Spleen (tissue), 7 donors: Measurements from ENCODE around the gene RUNDC3A.

Experiments used
- POLR2A ChIP-seq, 3 donors: fragments of 450-650 bp; IDR thresholded peaks; one replicate each; pipeline ENCODE4 v1.5.1; 2017; ENCODE audit warnings: antibody characterized with exemption in 3 of 3, mild to moderate bottlenecking in 1 of 3
- TF ChIP-seq, protein P1 (sequence below), 11 experiments: fragments of 200-600 bp in 7 of 11; fragments of 450-650 bp in 4 of 11; sonication (generic) in 4 of 11; IDR thresholded peaks in 8 of 11; conservative IDR thresholded peaks in 3 of 11; 1 replicate in 7 of 11; 2 replicates in 4 of 11; pipeline versions ENCODE4 v1.4.0 to v1.8.0; 2016 to 2021; ENCODE audit warnings: antibody characterized with exemption in 11 of 11, inconsistent platforms in 4 of 11, mild to moderate bottlenecking in 1 of 11
- donor health status: DM: no; HTN: no; CAD: no; lungs with moderate emphysema.
- donor health status: DM: no; HTN: no; CAD: no.
- donor health status: DM: no; HTN: no; CAD: no.

DNA sequence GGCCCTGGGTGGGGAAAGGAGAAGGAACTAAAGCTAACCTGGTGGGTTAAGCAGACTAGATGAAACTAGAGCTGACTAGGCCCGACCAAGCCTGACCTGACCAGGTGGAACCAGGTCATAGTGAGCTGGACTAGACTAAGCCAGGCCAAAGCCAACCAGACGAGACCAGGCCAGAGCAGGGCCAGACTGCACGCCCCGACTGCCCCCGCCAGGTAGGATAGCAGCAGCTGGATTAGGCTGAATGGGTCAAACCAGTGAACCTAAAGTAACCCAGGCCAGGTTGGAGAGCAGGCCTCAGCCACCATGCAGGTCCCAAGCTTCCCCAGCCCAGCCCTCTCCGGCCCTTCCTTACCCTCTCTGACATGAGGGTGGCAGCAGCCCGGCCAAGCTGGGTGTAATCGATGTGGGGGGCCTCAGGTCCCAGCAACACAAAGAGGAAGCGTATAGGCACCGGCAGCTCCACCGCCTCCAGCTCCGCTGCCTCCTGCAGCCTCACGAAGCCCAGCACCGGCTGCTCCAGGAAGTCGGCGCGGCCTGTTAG, 49.5 kb upstream of the RUNDC3A start:
- TF ChIP-seq, protein P1, sequence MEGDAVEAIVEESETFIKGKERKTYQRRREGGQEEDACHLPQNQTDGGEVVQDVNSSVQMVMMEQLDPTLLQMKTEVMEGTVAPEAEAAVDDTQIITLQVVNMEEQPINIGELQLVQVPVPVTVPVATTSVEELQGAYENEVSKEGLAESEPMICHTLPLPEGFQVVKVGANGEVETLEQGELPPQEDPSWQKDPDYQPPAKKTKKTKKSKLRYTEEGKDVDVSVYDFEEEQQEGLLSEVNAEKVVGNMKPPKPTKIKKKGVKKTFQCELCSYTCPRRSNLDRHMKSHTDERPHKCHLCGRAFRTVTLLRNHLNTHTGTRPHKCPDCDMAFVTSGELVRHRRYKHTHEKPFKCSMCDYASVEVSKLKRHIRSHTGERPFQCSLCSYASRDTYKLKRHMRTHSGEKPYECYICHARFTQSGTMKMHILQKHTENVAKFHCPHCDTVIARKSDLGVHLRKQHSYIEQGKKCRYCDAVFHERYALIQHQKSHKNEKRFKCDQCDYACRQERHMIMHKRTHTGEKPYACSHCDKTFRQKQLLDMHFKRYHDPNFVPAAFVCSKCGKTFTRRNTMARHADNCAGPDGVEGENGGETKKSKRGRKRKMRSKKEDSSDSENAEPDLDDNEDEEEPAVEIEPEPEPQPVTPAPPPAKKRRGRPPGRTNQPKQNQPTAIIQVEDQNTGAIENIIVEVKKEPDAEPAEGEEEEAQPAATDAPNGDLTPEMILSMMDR (IDR thresholded peaks at IDR 0.05 in 8 of 11, conservative IDR thresholded peaks at IDR 0.05 in 3 of 11) = no peak
- no peak for TF ChIP-seq POLR2A (IDR thresholded peaks at IDR 0.05)
